ENCODE results near the gene CPLX1. TPM values are rescaled to one million over a fixed set of nuclear protein-coding genes. Genes with fewer than 3 reads are reported as not detected.
"Not testable (repeated sequence)": the region's sequence is repeated elsewhere in the genome, so short reads cannot be mapped to it uniquely, and the experiment has no call there.

CPLX1 gene
- total RNA-seq, 4 donors from 2014 or later: 1.8 to 2.4 (median 2.4) TPM; not detected in 1

GRCh38 chr4:780716-781492 is 45.0 kb downstream of the CPLX1 start:
- Histone ChIP-seq H3K4me1 (peaks cover 0 to 64% (median 31%) of the 10 kb centered on the region in 4 donors), H3K4me3 (peak overlapping the region; percentile 78 to 98 (median 88)), H3K36me3 (peaks cover 0 to 39% (median 10%) of the 10 kb centered on the region in 3 donors), H3K27ac (peak overlapping the region; percentile 79 to 92 (median 90)), H3K9me3 (no peaks in the 10 kb centered on the region), H3K27me3 (peaks cover 0 to 14% of the 10 kb centered on the region in 2 donors)
- no peak for DNase-seq (ENCODE audit: low spot score in 2 of 2)
- WGBS, 2 donors: 1 to 4% methylated on average over 10 to 25 of the region's 38 CpGs
- no peak for TF ChIP-seq POLR2A (IDR thresholded peaks at IDR 0.05)
- TF ChIP-seq, protein P1, sequence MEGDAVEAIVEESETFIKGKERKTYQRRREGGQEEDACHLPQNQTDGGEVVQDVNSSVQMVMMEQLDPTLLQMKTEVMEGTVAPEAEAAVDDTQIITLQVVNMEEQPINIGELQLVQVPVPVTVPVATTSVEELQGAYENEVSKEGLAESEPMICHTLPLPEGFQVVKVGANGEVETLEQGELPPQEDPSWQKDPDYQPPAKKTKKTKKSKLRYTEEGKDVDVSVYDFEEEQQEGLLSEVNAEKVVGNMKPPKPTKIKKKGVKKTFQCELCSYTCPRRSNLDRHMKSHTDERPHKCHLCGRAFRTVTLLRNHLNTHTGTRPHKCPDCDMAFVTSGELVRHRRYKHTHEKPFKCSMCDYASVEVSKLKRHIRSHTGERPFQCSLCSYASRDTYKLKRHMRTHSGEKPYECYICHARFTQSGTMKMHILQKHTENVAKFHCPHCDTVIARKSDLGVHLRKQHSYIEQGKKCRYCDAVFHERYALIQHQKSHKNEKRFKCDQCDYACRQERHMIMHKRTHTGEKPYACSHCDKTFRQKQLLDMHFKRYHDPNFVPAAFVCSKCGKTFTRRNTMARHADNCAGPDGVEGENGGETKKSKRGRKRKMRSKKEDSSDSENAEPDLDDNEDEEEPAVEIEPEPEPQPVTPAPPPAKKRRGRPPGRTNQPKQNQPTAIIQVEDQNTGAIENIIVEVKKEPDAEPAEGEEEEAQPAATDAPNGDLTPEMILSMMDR (IDR thresholded peaks at IDR 0.05): no peak
- no peak for TF ChIP-seq EP300 (IDR thresholded peaks at IDR 0.05)

DNA sequence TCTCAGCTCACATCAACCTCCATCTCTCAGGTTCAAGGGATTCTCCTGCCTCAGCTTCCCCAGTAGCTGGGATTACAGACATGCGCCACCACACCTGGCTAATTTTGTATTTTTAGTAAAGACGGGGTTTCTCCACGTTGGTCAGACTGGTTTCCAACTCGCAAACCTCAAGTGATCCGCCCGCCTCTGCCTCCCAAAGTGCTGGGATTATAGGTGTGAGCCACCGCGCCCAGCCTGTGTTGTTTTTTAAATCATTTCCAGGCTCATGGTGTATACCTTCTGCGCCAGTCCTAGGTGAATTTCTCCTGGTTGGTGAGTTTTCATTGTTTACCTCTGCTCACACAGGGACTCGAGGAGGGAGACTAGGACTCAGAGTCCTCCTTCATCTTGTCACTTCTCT is 45.7 kb downstream of the CPLX1 start:
- WGBS, 2 donors: 81 to 84% methylated on average over 10 of the region's 10 CpGs
- not testable (repeated sequence) for DNase-seq (ENCODE audit: low spot score in 2 of 2)
- peaks cover 0 to 63% (median 25%) of the 10 kb centered on the region in 4 donors for H3K4me1 ChIP-seq

GRCh38 chr4:779555-779954 is 46.4 kb downstream of the CPLX1 start:
- H3K9me3 ChIP-seq: peaks cover 0 to 6% (median 0%) of the 10 kb centered on the region in 4 donors
- no peak overlapping the region for H3K27ac ChIP-seq
- 72 to 93% methylated on average over 2 of the region's 2 CpGs for WGBS, 2 donors
- peaks cover 0 to 53% (median 10%) of the 10 kb centered on the region in 3 donors for H3K36me3 ChIP-seq
- no peak overlapping the region for H3K4me3 ChIP-seq
- TF ChIP-seq POLR2A (IDR thresholded peaks at IDR 0.05) (no peak), EP300 (IDR thresholded peaks at IDR 0.05) (no peak)
- TF ChIP-seq, protein P1 (IDR thresholded peaks at IDR 0.05): no peak
- DNase-seq (ENCODE audit: low spot score in 2 of 2): no peak
- peaks cover 0 to under 1% of the 10 kb centered on the region in 2 donors for H3K27me3 ChIP-seq
- peaks cover 0 to 62% (median 24%) of the 10 kb centered on the region in 4 donors for H3K4me1 ChIP-seq

More for the DNA sequence above, 45.7 kb downstream of the CPLX1 start:
- Histone ChIP-seq H3K36me3 (peaks cover 0 to 46% (median 10%) of the 10 kb centered on the region in 3 donors), H3K4me3 (peak overlapping the region; percentile 78 to 98 (median 88)), H3K27ac (peak overlapping the region in 2 of 4 donors; percentile 90 to 92)
- not testable (repeated sequence) for H3K27me3 ChIP-seq, H3K9me3 ChIP-seq

DNA sequence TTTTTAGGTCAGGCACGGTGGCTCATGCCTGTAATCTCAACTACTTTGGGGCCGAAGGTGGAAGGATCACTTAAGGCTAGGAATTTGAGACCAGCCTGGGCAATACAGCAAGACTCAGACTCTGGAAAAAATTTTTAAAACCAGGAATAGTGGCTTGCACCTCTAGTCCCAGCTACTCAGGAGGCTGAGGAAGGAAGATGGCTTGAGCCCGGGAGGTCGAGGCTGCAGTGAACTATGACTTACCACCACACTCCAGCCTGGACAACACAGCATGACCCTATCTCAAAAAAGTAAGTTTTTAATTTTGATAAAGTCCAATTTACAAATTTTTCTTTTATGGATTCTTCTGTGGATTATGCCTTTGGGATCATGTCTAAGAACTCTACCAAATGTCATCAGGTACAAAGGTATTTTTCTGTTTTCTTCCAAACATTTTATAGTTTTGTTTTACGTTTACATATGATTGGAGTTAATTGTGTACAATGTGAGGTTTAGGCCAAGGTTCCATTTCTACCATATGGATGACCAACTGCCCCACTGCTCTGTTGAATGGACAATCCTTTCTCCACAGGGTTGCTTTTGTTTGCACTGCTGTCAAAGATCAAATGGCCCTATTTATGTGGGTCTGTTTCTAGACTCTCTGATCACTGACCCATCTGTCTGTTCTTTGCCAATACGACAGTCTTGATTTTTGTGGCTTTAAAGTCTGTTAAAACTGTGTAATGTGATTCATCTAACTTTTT is 48.2 kb downstream of the CPLX1 start:
- Histone ChIP-seq H3K9me3 (peaks cover 0 to 20% (median 0%) of the 10 kb centered on the region in 4 donors), H3K4me3 (no peak overlapping the region), H3K36me3 (peaks cover 0 to 71% (median 10%) of the 10 kb centered on the region in 3 donors), H3K4me1 (peaks cover 0 to 70% (median 20%) of the 10 kb centered on the region in 4 donors), H3K27ac (no peak overlapping the region), H3K27me3 (no peaks in the 10 kb centered on the region)
- TF ChIP-seq EP300 (IDR thresholded peaks at IDR 0.05) (no peak), POLR2A (IDR thresholded peaks at IDR 0.05) (no peak)
- TF ChIP-seq, protein P1 (IDR thresholded peaks at IDR 0.05): no peak
- DNase-seq (ENCODE audit: low spot score in 2 of 2): no peak
- 76% methylated on average over 6 of the region's 6 CpGs for WGBS, 2 donors

DNA sequence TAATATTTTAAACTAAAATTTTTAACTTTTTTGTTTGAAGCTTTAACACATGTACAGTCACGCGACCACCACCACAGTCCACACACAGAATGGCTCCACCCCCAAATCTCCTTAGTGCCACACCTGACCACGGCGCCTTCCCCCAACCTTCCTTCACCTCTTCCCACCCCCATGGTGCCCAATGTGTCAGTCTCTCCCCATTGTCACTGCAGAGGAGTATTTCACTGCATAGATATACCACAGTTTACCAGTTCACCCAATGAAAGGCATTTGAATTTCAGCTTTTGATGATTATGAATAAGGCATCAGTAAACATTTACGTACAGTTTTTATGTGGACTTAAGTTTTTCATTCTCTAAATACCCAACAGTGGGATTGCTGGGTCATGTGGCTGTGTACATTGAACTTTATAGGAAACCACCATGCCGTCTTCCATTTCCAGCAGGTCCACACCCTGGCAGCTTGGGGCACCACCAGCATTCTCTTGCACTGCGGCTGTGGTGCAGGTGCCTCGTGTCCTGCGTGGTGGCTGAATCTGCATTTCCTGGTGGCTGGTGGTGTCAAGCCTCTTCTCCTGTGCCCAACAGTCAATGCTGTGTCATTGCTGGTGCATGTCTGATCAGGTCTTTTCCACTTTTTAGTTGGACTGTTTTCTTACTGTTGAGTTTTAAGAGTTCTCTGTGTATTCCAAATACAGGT is 49.0 kb downstream of the CPLX1 start:
- Histone ChIP-seq H3K4me1 (peaks cover 0 to 72% (median 16%) of the 10 kb centered on the region in 4 donors), H3K9me3 (peaks cover 0 to 24% (median 0%) of the 10 kb centered on the region in 4 donors), H3K4me3 (no peak overlapping the region), H3K27ac (no peak overlapping the region), H3K27me3 (no peaks in the 10 kb centered on the region), H3K36me3 (peaks cover 0 to 79% (median 10%) of the 10 kb centered on the region in 3 donors)
- DNase-seq (ENCODE audit: low spot score in 2 of 2): no peak
- no peak for TF ChIP-seq POLR2A (IDR thresholded peaks at IDR 0.05)
- TF ChIP-seq, protein P1 (IDR thresholded peaks at IDR 0.05): no peak
- WGBS, 2 donors: 93 to 96% methylated on average over 9 of the region's 9 CpGs

DNA sequence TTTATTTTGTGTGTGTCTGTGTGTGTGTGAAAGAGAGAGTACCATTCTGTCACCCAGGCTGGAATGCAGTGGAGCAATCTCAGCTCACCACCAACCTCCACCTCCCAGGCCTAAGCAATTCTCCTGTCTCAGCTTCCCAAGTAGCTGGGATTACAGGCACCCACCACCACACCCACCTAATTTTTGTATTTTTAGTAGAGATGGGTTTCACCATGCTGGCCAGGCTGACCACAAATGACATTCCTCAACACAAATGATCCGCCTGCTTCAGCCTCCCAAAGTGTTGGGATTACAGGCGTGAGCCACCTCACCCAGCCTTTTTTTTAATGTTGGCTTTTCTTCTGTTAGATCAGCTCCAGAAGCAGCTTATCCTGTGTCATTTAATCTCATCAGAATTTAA is 50.4 kb downstream of the CPLX1 start:
- Histone ChIP-seq H3K4me1 (peaks cover 0 to 77% (median 14%) of the 10 kb centered on the region in 4 donors), H3K9me3 (peaks cover 0 to 32% (median 0%) of the 10 kb centered on the region in 4 donors), H3K36me3 (peaks cover 0 to 93% (median 10%) of the 10 kb centered on the region in 3 donors)
- H3K4me3 ChIP-seq; H3K27me3 ChIP-seq; H3K27ac ChIP-seq; DNase-seq (ENCODE audit: low spot score in 2 of 2): not testable (repeated sequence)
- 91 to 95% methylated on average over 2 of the region's 2 CpGs for WGBS, 2 donors

- not testable (repeated sequence) for H3K4me3 ChIP-seq
- 89 to 91% methylated on average over 30 of the region's 30 CpGs for WGBS, 2 donors
- peaks cover 0 to 73% (median 6%) of the 10 kb centered on the region in 4 donors for H3K4me1 ChIP-seq
Observed at GRCh38 chr4:774419-775092, 51.4 kb downstream of the CPLX1 start.

More at GRCh38 chr4:774419-775092, 51.4 kb downstream of the CPLX1 start:
- H3K36me3 ChIP-seq: peaks cover 0 to 99% (median under 1%) of the 10 kb centered on the region in 3 donors
- H3K9me3 ChIP-seq: peaks cover 0 to 41% (median 0%) of the 10 kb centered on the region in 4 donors
- DNase-seq (ENCODE audit: low spot score in 2 of 2); H3K27me3 ChIP-seq: not testable (repeated sequence)
- peak overlapping the region in 1 of 4 donors; percentile 16 for H3K27ac ChIP-seq

All from tibial nerve (tissue), 4 donors.